Mesenchymal stem cell (in vitro differentiated cells and primary cell): Measurements from ENCODE around the gene SLC35A3. TPM values are rescaled to one million over a fixed set of nuclear protein-coding genes. Genes with fewer than 3 reads are reported as not detected.

Experiments used
- small RNA-seq: library from polyadenylated mRNA; stranded (forward); fragments of <200 nt; extraction: miRNeasy Mini kit (QIAGEN cat#:217004); gene quantifications from one replicate; pipeline ENCODE3, GENCODE V24; 2013; ENCODE audit warnings: low read depth

SLC35A3 gene

Small RNA genes lying within 50 kb of the gene (small RNA-seq; reads per million reads assigned to genes)
- not detected for gene RNU6-1318P
- not detected for gene RNU6-750P
